PC-9 (cell line): ENCODE results near the gene DPYD. TPM values are rescaled to one million over a fixed set of nuclear protein-coding genes. Genes with fewer than 3 reads are reported as not detected.

Source experiments
- BruUV-seq: library from RNA; stranded (reverse); fragments of 400-500 nt; replicated peaks from 2 replicates; lab custom pipeline; 2021; lab: Mats Ljungman, UMichigan
- CTCF ChIA-PET: fragments of 300-600 bp; sonication (Branson Sonifier 250); formaldehyde crosslinking; loops from one replicate; lab custom pipeline; 2022; ENCODE audit warnings: antibody characterized with exemption; lab: Charles Lee
- POLR2A ChIA-PET: fragments of 300-600 bp; sonication (Branson Sonifier 250); formaldehyde crosslinking; loops from one replicate; lab custom pipeline; 2022; ENCODE audit warnings: antibody characterized with exemption; ENCODE audit not compliant: unreplicated experiment; lab: Charles Lee
- DNase-seq, 2 experiments: peaks; one replicate each; pipeline versions ENCODE4 v3.0.0 to v3.0.0-alpha.2; 2015 to 2022; ENCODE audit warnings: mixed read lengths in 1 of 2
- H2AFZ ChIP-seq: fragments of 200-600 bp; sonication (generic); 2 replicates; pipeline ENCODE4 v1.8.1; 2017; ENCODE audit warnings: antibody characterized with exemption
- H3F3A ChIP-seq: fragments of 200-600 bp; sonication (generic); 2 replicates; pipeline ENCODE4 v1.8.1; 2017; ENCODE audit warnings: antibody characterized with exemption, mild to moderate bottlenecking, low read depth; ENCODE audit not compliant: insufficient read depth
- H3K27ac ChIP-seq: fragments of 200-600 bp; sonication (generic); 2 replicates; pipeline ENCODE4 v1.6.1; 2016; ENCODE audit warnings: mixed run types
- H3K27me3 ChIP-seq: fragments of 200-600 bp; sonication (generic); 2 replicates; pipeline ENCODE4 v1.6.1; 2016; ENCODE audit warnings: low read depth, mixed run types; ENCODE audit not compliant: insufficient read depth
- H3K36me3 ChIP-seq: fragments of 200-600 bp; sonication (generic); 2 replicates; pipeline ENCODE4 v1.6.1; 2016; ENCODE audit warnings: low read depth, mixed run types
- H3K4me1 ChIP-seq: fragments of 200-600 bp; sonication (generic); replicated peaks from 2 replicates; pipeline ENCODE4 v1.6.1; 2016; ENCODE audit warnings: mixed run types; ENCODE audit not compliant: insufficient read depth
- H3K4me2 ChIP-seq: fragments of 200-600 bp; sonication (generic); 2 replicates; pipeline ENCODE4 v1.6.1; 2017; ENCODE audit warnings: mixed run types
- H3K4me3 ChIP-seq: fragments of 200-600 bp; sonication (generic); 2 replicates; pipeline ENCODE4 v1.6.1; 2016; ENCODE audit warnings: mixed run types
- H3K79me2 ChIP-seq: fragments of 200-600 bp; sonication (generic); 2 replicates; pipeline ENCODE4 v1.6.1; 2017; ENCODE audit warnings: low read depth, mixed run types
- H3K9me2 ChIP-seq: fragments of 200-600 bp; sonication (generic); 2 replicates; pipeline ENCODE4 v1.8.1; 2017; ENCODE audit warnings: mild to moderate bottlenecking; ENCODE audit not compliant: insufficient read depth
- H3K9me3 ChIP-seq: fragments of 200-600 bp; sonication (generic); 2 replicates; pipeline ENCODE4 v1.8.1; 2016; ENCODE audit warnings: low read depth; ENCODE audit not compliant: insufficient read depth
- H4K20me1 ChIP-seq: fragments of 200-600 bp; sonication (generic); 2 replicates; pipeline ENCODE4 v1.8.1; 2017; ENCODE audit not compliant: insufficient read depth
- CTCF ChIP-seq: fragments of 200-600 bp; sonication (generic); conservative IDR thresholded peaks from 2 replicates; pipeline ENCODE4 v1.6.1; 2017; ENCODE audit warnings: mixed run types, antibody characterized with exemption, mild to moderate bottlenecking, moderate library complexity
- EZH2 ChIP-seq: fragments of 200-600 bp; sonication (generic); IDR thresholded peaks from 2 replicates; pipeline ENCODE4 v1.8.0; 2017; ENCODE audit warnings: antibody characterized with exemption, low read depth
- intact Hi-C: fragments of 100-400 bp; cut with micrococcal nuclease; formaldehyde crosslinking; loops from one replicate; pipeline ENCODE4 v1.10.0; 2022; ENCODE audit not compliant: unreplicated experiment
- total RNA-seq: library from RNA; stranded (reverse); gene quantifications from 2 replicates; pipeline ENCODE4 v1.2.3, GENCODE V29; 2021

DPYD gene
- total RNA-seq, 1 experiment from 2014 or later: 24.1 TPM

GRCh38 chr1:97758541-97759057 lies 162.2 kb downstream of the DPYD start:
- CTCF ChIA-PET: no interaction called here
- intact Hi-C loops: no loop called here
- no peak for DNase-seq

GRCh38 chr1:97745912-97746311 lies 174.9 kb downstream of the DPYD start:
- TF ChIP-seq CTCF (no peak), EZH2 (no peak)
- H3K4me2 ChIP-seq: no peak overlapping the region
- H3K79me2 ChIP-seq: no peaks in the 10 kb centered on the region
- H3K4me1 ChIP-seq: no peaks in the 10 kb centered on the region
- H3K4me3 ChIP-seq: no peak overlapping the region
- H3K36me3 ChIP-seq: no peaks in the 10 kb centered on the region
- H2AFZ ChIP-seq: no peak overlapping the region
- H3K9me3 ChIP-seq: no peaks in the 10 kb centered on the region
- no peak overlapping the region for H3K27ac ChIP-seq
- ChIA-PET POLR2A (no interaction called here), CTCF (no interaction called here)
- no peaks in the 10 kb centered on the region for H3K27me3 ChIP-seq
- BruUV-seq: no TSS peak
- intact Hi-C loops: no loop called here
- no peaks in the 10 kb centered on the region for H3F3A ChIP-seq
- peaks cover 4% of the 10 kb centered on the region for H3K9me2 ChIP-seq
- no peaks in the 10 kb centered on the region for H4K20me1 ChIP-seq
- DNase-seq: no peak

More at GRCh38 chr1:97758541-97759057, 162.2 kb downstream of the DPYD start:
- no peak overlapping the region for H3K4me3 ChIP-seq
- H3K36me3 ChIP-seq: no peaks in the 10 kb centered on the region
- BruUV-seq: no TSS peak
- H3F3A ChIP-seq: no peaks in the 10 kb centered on the region
- no peak overlapping the region for H2AFZ ChIP-seq
- no peak overlapping the region for H3K4me2 ChIP-seq
- H3K79me2 ChIP-seq: no peaks in the 10 kb centered on the region
- no peaks in the 10 kb centered on the region for H3K27me3 ChIP-seq
- H3K27ac ChIP-seq: no peak overlapping the region
- H3K9me2 ChIP-seq: no peaks in the 10 kb centered on the region
- H3K4me1 ChIP-seq: no peaks in the 10 kb centered on the region
- H3K9me3 ChIP-seq: no peaks in the 10 kb centered on the region
- H4K20me1 ChIP-seq: no peaks in the 10 kb centered on the region
- TF ChIP-seq CTCF (no peak), EZH2 (no peak)
- POLR2A ChIA-PET: interaction anchor here (0.7 kb wide), 1 partner anchor 85 kb away, joined by 4 read pairs; no protein-coding TSS in a partner anchor

DNA sequence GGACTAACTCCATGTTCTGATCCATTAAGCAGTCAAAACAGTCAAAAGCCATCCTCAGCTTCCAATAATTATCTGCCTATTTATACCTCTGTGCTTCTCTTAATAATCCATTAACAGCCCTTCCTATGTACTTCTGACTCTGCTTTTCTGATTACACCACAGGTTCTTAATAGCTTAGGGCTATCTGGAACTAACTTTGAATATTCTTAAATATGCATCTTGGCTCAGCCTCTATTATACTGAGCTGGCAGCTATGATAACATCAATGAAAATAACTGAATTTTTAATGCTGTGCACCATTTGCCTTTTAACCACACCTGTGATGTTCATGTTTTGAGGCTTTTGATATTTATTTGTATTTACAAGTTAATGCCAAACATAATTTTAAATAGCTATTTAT lies 175.9 kb downstream of the DPYD start:
- Histone ChIP-seq H3K9me2 (peaks cover 2% of the 10 kb centered on the region), H3K4me1 (no peaks in the 10 kb centered on the region), H3K36me3 (no peaks in the 10 kb centered on the region), H2AFZ (no peak overlapping the region), H3K27me3 (no peaks in the 10 kb centered on the region), H3K27ac (no peak overlapping the region), H3K4me2 (no peak overlapping the region), H3F3A (no peaks in the 10 kb centered on the region), H3K9me3 (no peaks in the 10 kb centered on the region), H3K4me3 (no peak overlapping the region), H3K79me2 (no peaks in the 10 kb centered on the region), H4K20me1 (no peaks in the 10 kb centered on the region)
- intact Hi-C loops: no loop called here
- ChIA-PET POLR2A (interaction anchor here (0.7 kb wide), 1 partner anchor 52 kb away, joined by 3 read pairs; no protein-coding TSS in a partner anchor), CTCF (no interaction called here)
- TF ChIP-seq CTCF (no peak), EZH2 (no peak)
- no peak for DNase-seq
- BruUV-seq: no TSS peak
